Transverse colon (tissue), 3 donors: Measurements from ENCODE around the gene CAMTA1.

ENCODE experiments used
- CTCF ChIP-seq, 5 experiments: fragments of 200-600 bp in 3 of 5; fragments of 450-650 bp in 2 of 5; sonication (generic) in 3 of 5; IDR thresholded peaks; 1 replicate in 2 of 5; 2 replicates in 3 of 5; pipeline ENCODE4 v1.5.1; 2016 to 2017; ENCODE audit warnings: antibody characterized with exemption in 5 of 5, inconsistent platforms in 3 of 5, mild to moderate bottlenecking in 2 of 5, moderate library complexity in 1 of 5
- POLR2A ChIP-seq: fragments of 450-650 bp; IDR thresholded peaks from one replicate; pipeline ENCODE4 v1.6.1; 2016; ENCODE audit warnings: antibody characterized with exemption, mild to moderate bottlenecking, moderate library complexity

DNA sequence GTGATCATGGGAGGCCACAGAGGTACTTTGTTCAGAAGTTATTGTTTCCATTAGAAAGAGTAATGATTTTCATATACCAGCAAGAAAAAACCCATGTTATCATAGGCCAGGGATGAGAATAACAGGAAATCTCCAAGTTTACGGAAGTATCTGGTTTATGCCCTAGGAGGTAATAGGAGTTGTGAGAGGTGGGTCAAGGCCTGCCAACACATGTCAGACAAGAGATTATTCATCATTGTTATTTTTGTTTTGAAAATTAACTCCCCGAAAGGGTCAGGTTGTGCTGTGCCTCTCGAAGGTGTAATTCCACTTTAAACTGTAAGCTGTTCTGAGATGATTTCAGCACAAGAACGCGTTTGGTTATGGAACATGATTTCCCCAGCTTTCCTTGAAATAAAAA is 218.4 kb downstream of the CAMTA1 start:
- no peak for TF ChIP-seq CTCF (IDR thresholded peaks at IDR 0.05)
- no peak for TF ChIP-seq POLR2A
